Osteoblast (primary cell): Measurements from ENCODE around the gene VPS18. TPM values are rescaled to one million over a fixed set of nuclear protein-coding genes. Genes with fewer than 3 reads are reported as not detected.

Experiments
- DNase-seq: peaks from one replicate; pipeline ENCODE4 v3.0.0; 2011; ENCODE audit warnings: low spot score, mixed read lengths; ENCODE audit not compliant: insufficient read length; ENCODE audit errors: missing footprints
- H2AFZ ChIP-seq: 2 replicates; pipeline ENCODE4 v1.6.0; 2011; ENCODE audit warnings: mild to moderate bottlenecking, low read length
- H3K27ac ChIP-seq: 2 replicates; pipeline ENCODE4 v1.5.1; 2011; ENCODE audit warnings: mild to moderate bottlenecking, low read depth, low read length, moderate library complexity
- H3K27me3 ChIP-seq: 2 replicates; pipeline ENCODE4 v1.6.0; 2012; ENCODE audit warnings: mild to moderate bottlenecking, control low read depth, inconsistent platforms, low read length, moderate library complexity; ENCODE audit not compliant: insufficient read depth
- H3K36me3 ChIP-seq: 2 replicates; pipeline ENCODE4 v1.5.1; 2011; ENCODE audit warnings: mild to moderate bottlenecking, low read length, control low read depth, moderate library complexity; ENCODE audit not compliant: insufficient read depth
- H3K4me1 ChIP-seq: 2 replicates; pipeline ENCODE4 v1.5.1; 2011; ENCODE audit warnings: mild to moderate bottlenecking, low read length, control low read depth, moderate library complexity; ENCODE audit not compliant: insufficient read depth
- H3K4me2 ChIP-seq: 2 replicates; pipeline ENCODE4 v1.6.0; 2011; ENCODE audit warnings: mild to moderate bottlenecking, low read length; ENCODE audit not compliant: insufficient read depth
- H3K4me3 ChIP-seq: fragments of 200-600 bp; sonication (generic); 3 replicates; pipeline ENCODE4 v1.5.1; 2012; ENCODE audit warnings: mild to moderate bottlenecking, low read length, inconsistent platforms; ENCODE audit not compliant: insufficient read depth
- H3K79me2 ChIP-seq: 2 replicates; pipeline ENCODE4 v1.6.0; 2012; ENCODE audit warnings: mild to moderate bottlenecking, low read length, control low read depth, inconsistent platforms; ENCODE audit not compliant: insufficient read depth
- H3K9me3 ChIP-seq: 2 replicates; pipeline ENCODE4 v1.5.1; 2011; ENCODE audit warnings: low read depth, low read length, control low read depth
- H4K20me1 ChIP-seq: 2 replicates; pipeline ENCODE4 v1.6.0; 2012; ENCODE audit warnings: mild to moderate bottlenecking, low read length, control low read depth; ENCODE audit not compliant: insufficient read depth
- CTCF ChIP-seq: IDR thresholded peaks from 2 replicates; pipeline ENCODE4 v1.5.1; 2011; ENCODE audit warnings: mild to moderate bottlenecking, low read depth, low read length, moderate library complexity; ENCODE audit errors: extremely low read depth
- total RNA-seq: library from RNA; depleted of rRNA; stranded (reverse); fragments of >200 nt; gene quantifications from 2 replicates; pipeline ENCODE4 v1.2.3, GENCODE V29; 2012

Gene VPS18
- total RNA-seq, 1 donor: 60.8 TPM

GRCh38 chr15:40918146-40918798, 24.0 kb downstream of the VPS18 start:
- Histone ChIP-seq H3K4me2 (no peak overlapping the region), H2AFZ (no peak overlapping the region), H3K79me2 (no peaks in the 10 kb centered on the region), H3K9me3 (no peaks in the 10 kb centered on the region), H3K4me3 (no peak overlapping the region), H3K4me1 (no peaks in the 10 kb centered on the region), H4K20me1 (no peaks in the 10 kb centered on the region), H3K36me3 (no peaks in the 10 kb centered on the region), H3K27me3 (no peaks in the 10 kb centered on the region), H3K27ac (no peak overlapping the region)
- TF ChIP-seq CTCF: no peak
- DNase-seq: no peak

- Histone ChIP-seq H4K20me1 (no peaks in the 10 kb centered on the region), H3K36me3 (no peaks in the 10 kb centered on the region), H2AFZ (no peak overlapping the region), H3K4me3 (no peak overlapping the region), H3K27me3 (no peaks in the 10 kb centered on the region), H3K4me1 (no peaks in the 10 kb centered on the region), H3K9me3 (no peaks in the 10 kb centered on the region), H3K4me2 (no peak overlapping the region), H3K79me2 (no peaks in the 10 kb centered on the region), H3K27ac (no peak overlapping the region)
- TF ChIP-seq CTCF: no peak
- DNase-seq: peak; percentile 66
Observed at GRCh38 chr15:40918799-40919392, 24.6 kb downstream of the VPS18 start.

DNA sequence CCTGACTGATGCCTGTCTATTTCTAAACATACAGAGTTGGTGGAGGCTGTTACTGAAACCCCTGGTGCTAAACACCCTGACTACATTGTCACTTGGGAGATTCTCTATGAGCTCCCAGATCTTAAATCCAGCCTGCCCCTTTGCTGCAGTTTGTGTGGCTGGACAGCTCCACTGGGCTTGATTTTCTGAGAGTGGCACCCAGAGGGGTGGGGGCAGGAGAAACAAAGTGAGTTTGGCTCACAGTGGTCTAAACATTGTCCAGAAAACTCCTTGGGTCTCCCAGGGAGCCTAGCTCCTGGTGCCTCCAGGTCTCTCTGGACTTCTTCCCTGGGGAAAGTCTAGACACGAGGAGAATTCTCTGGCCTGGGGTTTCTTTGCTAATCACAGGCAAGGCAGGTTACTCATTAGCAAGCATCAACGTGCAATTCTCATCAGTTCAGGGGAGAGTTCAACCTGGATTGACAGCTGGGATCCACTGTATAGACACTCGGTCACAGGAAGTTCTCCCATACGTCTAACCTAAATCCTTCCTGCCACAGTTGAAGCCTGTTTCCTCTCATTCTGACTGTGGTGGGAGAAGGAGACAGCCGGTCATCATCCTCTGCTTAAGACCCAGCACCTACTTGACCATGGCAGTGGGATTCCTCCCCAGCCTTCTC, 27.8 kb downstream of the VPS18 start:
- H3K9me3 ChIP-seq: no peaks in the 10 kb centered on the region
- no peak overlapping the region for H2AFZ ChIP-seq
- H3K4me2 ChIP-seq: no peak overlapping the region
- H3K4me3 ChIP-seq: no peak overlapping the region
- no peaks in the 10 kb centered on the region for H3K36me3 ChIP-seq
- no peaks in the 10 kb centered on the region for H3K79me2 ChIP-seq
- peaks cover 22% of the 10 kb centered on the region for H3K27me3 ChIP-seq
- H3K4me1 ChIP-seq: no peaks in the 10 kb centered on the region
- H4K20me1 ChIP-seq: no peaks in the 10 kb centered on the region
- DNase-seq: peak; percentile 57
- no peak for TF ChIP-seq CTCF
- no peak overlapping the region for H3K27ac ChIP-seq

DNA sequence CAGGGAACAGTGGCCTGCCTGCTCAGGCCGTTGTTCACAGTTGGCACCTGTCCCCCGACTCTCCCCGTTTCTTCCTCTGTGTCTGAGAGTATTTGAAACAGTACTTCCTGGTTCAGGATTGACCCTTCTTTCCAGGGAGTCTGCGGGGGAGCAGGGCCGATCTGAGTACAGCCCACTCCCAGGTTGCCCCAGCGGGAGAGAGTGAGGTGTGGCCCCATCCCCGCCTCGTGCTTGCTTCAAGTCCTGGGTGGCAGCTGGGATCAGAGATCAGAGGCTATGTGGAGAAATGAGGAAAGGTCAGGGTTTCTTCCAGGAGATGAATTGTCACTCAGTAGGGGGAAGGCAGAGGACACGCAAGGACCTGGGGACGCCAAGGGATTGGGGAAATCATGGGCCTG, 28.4 kb downstream of the VPS18 start:
- H3K27me3 ChIP-seq: peaks cover 28% of the 10 kb centered on the region
- no peaks in the 10 kb centered on the region for H3K36me3 ChIP-seq
- DNase-seq: peak; percentile 54
- H2AFZ ChIP-seq: no peak overlapping the region
- no peak overlapping the region for H3K4me2 ChIP-seq
- no peaks in the 10 kb centered on the region for H3K79me2 ChIP-seq
- TF ChIP-seq CTCF: no peak
- H3K9me3 ChIP-seq: no peaks in the 10 kb centered on the region
- no peak overlapping the region for H3K4me3 ChIP-seq
- no peak overlapping the region for H3K27ac ChIP-seq
- H4K20me1 ChIP-seq: no peaks in the 10 kb centered on the region
- no peaks in the 10 kb centered on the region for H3K4me1 ChIP-seq
